Neural cell (in vitro differentiated cells): ENCODE measurements around the gene IFITM2. TPM values are rescaled to one million over a fixed set of nuclear protein-coding genes. Genes with fewer than 3 reads are reported as not detected.

Source experiments
- H2AFZ ChIP-seq: fragments of 200-600, 300-800 bp; sonication (generic), shearing (Covaris generic); 2 replicates; pipeline ENCODE4 v1.6.0; 2014; ENCODE audit warnings: low read depth, mild to moderate bottlenecking, antibody characterized with exemption, low read length, moderate library complexity
- H3F3A ChIP-seq: fragments of 200-600 bp; shearing (Covaris generic); 2 replicates; pipeline ENCODE4 v1.6.1; 2016; ENCODE audit warnings: mild to moderate bottlenecking, moderate library complexity, mixed read lengths, antibody characterized with exemption, low read length; ENCODE audit not compliant: insufficient read depth, poor library complexity, severe bottlenecking
- H3K27ac ChIP-seq: fragments of 200-600, 300-800 bp; sonication (generic), shearing (Covaris generic); 2 replicates; pipeline ENCODE4 v1.5.1; 2014; ENCODE audit warnings: mild to moderate bottlenecking, low read length, moderate library complexity
- H3K27me3 ChIP-seq: fragments of 300-800, 200-600 bp; sonication (generic), shearing (Covaris generic); 2 replicates; pipeline ENCODE4 v1.6.0; 2014; ENCODE audit warnings: mild to moderate bottlenecking, low read depth, low read length, moderate library complexity; ENCODE audit not compliant: insufficient read depth
- H3K36me3 ChIP-seq: fragments of 300-800, 200-600 bp; sonication (generic), shearing (Covaris generic); 2 replicates; pipeline ENCODE4 v1.5.1; 2014; ENCODE audit warnings: mild to moderate bottlenecking, antibody characterized with exemption, low read length, moderate library complexity; ENCODE audit not compliant: insufficient read depth
- H3K4me2 ChIP-seq: fragments of 300-800, 200-600 bp; sonication (generic), shearing (Covaris generic); 2 replicates; pipeline ENCODE4 v1.6.0; 2014; ENCODE audit warnings: mild to moderate bottlenecking, low read length
- H3K4me3 ChIP-seq: fragments of 300-800, 200-600 bp; sonication (generic), shearing (Covaris generic); 2 replicates; pipeline ENCODE4 v1.5.1; 2014; ENCODE audit warnings: mild to moderate bottlenecking, low read length, moderate library complexity
- H3K79me2 ChIP-seq: fragments of 200-600 bp; shearing (Covaris generic); replicated peaks from 2 replicates; pipeline ENCODE4 v1.6.0; 2014; ENCODE audit warnings: mild to moderate bottlenecking, low read length, moderate library complexity; ENCODE audit not compliant: insufficient read depth
- H3K9ac ChIP-seq: fragments of 300-800, 200-600 bp; sonication (generic), shearing (Covaris generic); 2 replicates; pipeline ENCODE4 v1.6.1; 2016; ENCODE audit warnings: mild to moderate bottlenecking, low read length, mixed read lengths
- H3K9me2 ChIP-seq: fragments of 200-600 bp; shearing (Covaris generic); 2 replicates; pipeline ENCODE4 v1.6.1; 2016; ENCODE audit warnings: mild to moderate bottlenecking, low read length, mixed read lengths; ENCODE audit not compliant: insufficient read depth
- H3K9me3 ChIP-seq: fragments of 200-600, 300-800 bp; sonication (generic), shearing (Covaris generic); 2 replicates; pipeline ENCODE4 v1.6.1; 2016; ENCODE audit warnings: mild to moderate bottlenecking, mixed run types, low read length, moderate library complexity, mixed read lengths
- H4K20me1 ChIP-seq: fragments of 200-600 bp; shearing (Covaris generic); 2 replicates; pipeline ENCODE4 v1.6.1; 2016; ENCODE audit warnings: mild to moderate bottlenecking, mixed run types; ENCODE audit not compliant: insufficient read depth
- EP300 ChIP-seq: fragments of 450-650 bp; conservative IDR thresholded peaks from 2 replicates; pipeline ENCODE4 v1.6.1; 2014; ENCODE audit warnings: antibody characterized with exemption, mild to moderate bottlenecking, moderate library complexity; ENCODE audit not compliant: poor library complexity, severe bottlenecking
- EZH2 ChIP-seq: fragments of 200-600, 300-800 bp; shearing (Covaris generic), sonication (generic); IDR thresholded peaks from 2 replicates; pipeline ENCODE4 v1.6.1; 2014; ENCODE audit warnings: antibody characterized with exemption, low read length, borderline replicate concordance, mild to moderate bottlenecking; ENCODE audit not compliant: insufficient read depth, poor library complexity, severe bottlenecking
- MXI1 ChIP-seq: fragments of 450-650 bp; conservative IDR thresholded peaks from 2 replicates; pipeline ENCODE4 v1.6.1; 2014; ENCODE audit warnings: antibody characterized with exemption, mild to moderate bottlenecking; ENCODE audit not compliant: poor library complexity, severe bottlenecking
- POLR2AphosphoS5 ChIP-seq: IDR thresholded peaks from 2 replicates; pipeline ENCODE4 v1.6.1; 2012
- RAD21 ChIP-seq: fragments of 450-650 bp; conservative IDR thresholded peaks from 2 replicates; pipeline ENCODE4 v1.6.1; 2014; ENCODE audit warnings: antibody characterized with exemption, mild to moderate bottlenecking, moderate library complexity
- SMC3 ChIP-seq: fragments of 450-650 bp; conservative IDR thresholded peaks from 2 replicates; pipeline ENCODE4 v1.6.1; 2014; ENCODE audit warnings: antibody characterized with exemption, mild to moderate bottlenecking, moderate library complexity; ENCODE audit not compliant: poor library complexity
- TAF1 ChIP-seq: IDR thresholded peaks from 2 replicates; pipeline ENCODE4 v1.6.1; 2012; ENCODE audit warnings: low read depth
- polyA plus RNA-seq: library from polyadenylated mRNA; depleted of rRNA; stranded (reverse); fragments of >200 nt; gene quantifications from 2 replicates; pipeline ENCODE4 v1.2.3, GENCODE V29; 2014
- TF ChIP-seq, protein P1 (sequence below): fragments of 450-650 bp; IDR thresholded peaks from 2 replicates; pipeline ENCODE4 v1.5.1; 2014; ENCODE audit warnings: antibody characterized with exemption, mild to moderate bottlenecking, moderate library complexity; ENCODE audit not compliant: poor library complexity, severe bottlenecking
- TF ChIP-seq, protein P2 (sequence below): IDR thresholded peaks from 2 replicates; pipeline ENCODE4 v1.6.1; 2012; ENCODE audit warnings: borderline replicate concordance

Gene IFITM2
- polyA plus RNA-seq, 1 donor from 2014 or later, result not detected

DNA sequence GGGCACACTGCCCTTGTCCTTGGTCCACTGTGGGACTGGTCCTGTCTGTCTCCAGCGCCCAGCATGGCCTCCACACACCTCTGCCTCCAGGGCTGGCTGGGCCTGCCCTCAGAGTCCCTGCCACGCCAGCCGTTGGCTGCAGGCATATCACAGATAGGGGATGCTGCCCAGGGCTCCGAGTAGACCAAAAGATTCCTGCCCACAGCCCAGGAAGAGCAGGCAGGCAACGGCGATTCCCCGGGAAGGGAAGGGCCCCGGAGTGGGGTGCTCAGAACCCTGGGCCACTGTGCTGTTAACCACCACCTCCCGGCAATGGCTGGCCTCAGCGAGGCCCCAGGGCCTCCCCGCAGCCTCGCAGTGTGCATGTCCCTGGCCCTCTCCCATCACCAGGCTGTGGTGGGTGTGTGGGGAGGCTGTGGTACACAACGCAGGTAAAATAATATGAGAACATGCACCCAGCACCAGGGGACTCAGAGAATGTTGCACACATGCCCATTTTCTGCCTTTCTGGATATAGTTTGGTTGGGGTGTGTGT lies 10.5 kb upstream of the IFITM2 start:
- Histone ChIP-seq H3K4me2 (no peak overlapping the region), H3K36me3 (no peaks in the 10 kb centered on the region), H3K9me2 (no peaks in the 10 kb centered on the region), H3K4me3 (no peak overlapping the region), H3K27me3 (no peaks in the 10 kb centered on the region), H3K9me3 (no peaks in the 10 kb centered on the region), H3F3A (no peaks in the 10 kb centered on the region), H3K79me2 (no peaks in the 10 kb centered on the region), H3K9ac (no peak overlapping the region), H4K20me1 (no peaks in the 10 kb centered on the region), H3K27ac (no peak overlapping the region), H2AFZ (no peak overlapping the region)
- TF ChIP-seq POLR2AphosphoS5, result no peak
- TF ChIP-seq MXI1, result no peak
- no peak for TF ChIP-seq EP300
- TF ChIP-seq RAD21, result no peak
- TF ChIP-seq, protein P1, sequence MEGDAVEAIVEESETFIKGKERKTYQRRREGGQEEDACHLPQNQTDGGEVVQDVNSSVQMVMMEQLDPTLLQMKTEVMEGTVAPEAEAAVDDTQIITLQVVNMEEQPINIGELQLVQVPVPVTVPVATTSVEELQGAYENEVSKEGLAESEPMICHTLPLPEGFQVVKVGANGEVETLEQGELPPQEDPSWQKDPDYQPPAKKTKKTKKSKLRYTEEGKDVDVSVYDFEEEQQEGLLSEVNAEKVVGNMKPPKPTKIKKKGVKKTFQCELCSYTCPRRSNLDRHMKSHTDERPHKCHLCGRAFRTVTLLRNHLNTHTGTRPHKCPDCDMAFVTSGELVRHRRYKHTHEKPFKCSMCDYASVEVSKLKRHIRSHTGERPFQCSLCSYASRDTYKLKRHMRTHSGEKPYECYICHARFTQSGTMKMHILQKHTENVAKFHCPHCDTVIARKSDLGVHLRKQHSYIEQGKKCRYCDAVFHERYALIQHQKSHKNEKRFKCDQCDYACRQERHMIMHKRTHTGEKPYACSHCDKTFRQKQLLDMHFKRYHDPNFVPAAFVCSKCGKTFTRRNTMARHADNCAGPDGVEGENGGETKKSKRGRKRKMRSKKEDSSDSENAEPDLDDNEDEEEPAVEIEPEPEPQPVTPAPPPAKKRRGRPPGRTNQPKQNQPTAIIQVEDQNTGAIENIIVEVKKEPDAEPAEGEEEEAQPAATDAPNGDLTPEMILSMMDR, result no peak
- TF ChIP-seq, protein P2, sequence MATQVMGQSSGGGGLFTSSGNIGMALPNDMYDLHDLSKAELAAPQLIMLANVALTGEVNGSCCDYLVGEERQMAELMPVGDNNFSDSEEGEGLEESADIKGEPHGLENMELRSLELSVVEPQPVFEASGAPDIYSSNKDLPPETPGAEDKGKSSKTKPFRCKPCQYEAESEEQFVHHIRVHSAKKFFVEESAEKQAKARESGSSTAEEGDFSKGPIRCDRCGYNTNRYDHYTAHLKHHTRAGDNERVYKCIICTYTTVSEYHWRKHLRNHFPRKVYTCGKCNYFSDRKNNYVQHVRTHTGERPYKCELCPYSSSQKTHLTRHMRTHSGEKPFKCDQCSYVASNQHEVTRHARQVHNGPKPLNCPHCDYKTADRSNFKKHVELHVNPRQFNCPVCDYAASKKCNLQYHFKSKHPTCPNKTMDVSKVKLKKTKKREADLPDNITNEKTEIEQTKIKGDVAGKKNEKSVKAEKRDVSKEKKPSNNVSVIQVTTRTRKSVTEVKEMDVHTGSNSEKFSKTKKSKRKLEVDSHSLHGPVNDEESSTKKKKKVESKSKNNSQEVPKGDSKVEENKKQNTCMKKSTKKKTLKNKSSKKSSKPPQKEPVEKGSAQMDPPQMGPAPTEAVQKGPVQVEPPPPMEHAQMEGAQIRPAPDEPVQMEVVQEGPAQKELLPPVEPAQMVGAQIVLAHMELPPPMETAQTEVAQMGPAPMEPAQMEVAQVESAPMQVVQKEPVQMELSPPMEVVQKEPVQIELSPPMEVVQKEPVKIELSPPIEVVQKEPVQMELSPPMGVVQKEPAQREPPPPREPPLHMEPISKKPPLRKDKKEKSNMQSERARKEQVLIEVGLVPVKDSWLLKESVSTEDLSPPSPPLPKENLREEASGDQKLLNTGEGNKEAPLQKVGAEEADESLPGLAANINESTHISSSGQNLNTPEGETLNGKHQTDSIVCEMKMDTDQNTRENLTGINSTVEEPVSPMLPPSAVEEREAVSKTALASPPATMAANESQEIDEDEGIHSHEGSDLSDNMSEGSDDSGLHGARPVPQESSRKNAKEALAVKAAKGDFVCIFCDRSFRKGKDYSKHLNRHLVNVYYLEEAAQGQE, result no peak
- TF ChIP-seq EZH2, result no peak
- no peak for TF ChIP-seq TAF1
- TF ChIP-seq SMC3, result no peak

DNA sequence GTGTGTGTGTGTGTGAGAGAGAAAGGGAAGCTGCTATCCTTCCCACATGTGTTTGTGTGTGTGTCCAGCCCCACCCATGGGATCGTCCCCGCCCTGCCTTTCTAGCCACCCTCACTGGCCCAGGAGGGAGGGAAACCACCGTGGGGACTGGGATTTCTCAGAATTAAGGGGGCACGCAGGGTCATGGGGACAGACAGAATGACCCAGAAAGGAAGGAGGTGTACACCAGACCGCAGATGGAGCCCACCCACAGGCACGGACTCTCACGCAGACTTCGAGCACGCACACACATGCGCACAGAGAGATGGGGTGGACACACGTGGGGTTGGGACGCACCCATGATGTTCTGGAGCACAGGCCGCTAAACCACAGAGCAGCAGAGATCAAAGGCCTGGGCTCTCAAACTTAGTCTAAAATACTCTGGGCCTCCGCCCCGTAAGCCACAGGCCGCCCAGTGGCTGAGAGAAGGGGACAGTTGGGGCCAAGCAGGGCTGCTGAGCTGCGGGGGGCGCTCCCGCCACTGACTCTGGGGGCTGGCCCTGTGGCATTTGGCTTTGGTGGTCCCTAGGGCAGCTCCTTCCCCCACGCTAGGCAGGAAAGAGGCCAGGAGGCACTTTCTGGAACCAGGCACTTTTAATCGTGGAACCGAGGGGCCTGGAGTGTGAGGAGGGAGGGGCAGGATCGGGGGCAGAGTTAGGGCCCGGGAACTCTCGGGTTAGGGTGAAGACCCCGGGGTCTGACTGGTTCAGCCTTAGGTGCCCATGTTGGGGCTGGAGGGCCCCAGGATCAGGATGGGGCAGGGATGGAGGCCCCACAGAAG lies 9.8 kb upstream of the IFITM2 start:
- no peaks in the 10 kb centered on the region for H4K20me1 ChIP-seq
- H3K4me2 ChIP-seq, result no peak overlapping the region
- H3K36me3 ChIP-seq, result no peaks in the 10 kb centered on the region
- H3K9me2 ChIP-seq, result no peaks in the 10 kb centered on the region
- H3K79me2 ChIP-seq, result no peaks in the 10 kb centered on the region
- no peaks in the 10 kb centered on the region for H3F3A ChIP-seq
- H3K9ac ChIP-seq, result no peak overlapping the region
- TF ChIP-seq EP300 (no peak), MXI1 (no peak), TAF1 (no peak), RAD21 (no peak), EZH2 (no peak), POLR2AphosphoS5 (no peak), SMC3 (no peak)
- TF ChIP-seq, protein P2, result no peak
- TF ChIP-seq, protein P1, result no peak
- H3K27me3 ChIP-seq, result no peaks in the 10 kb centered on the region
- H3K9me3 ChIP-seq, result no peaks in the 10 kb centered on the region
- no peak overlapping the region for H3K4me3 ChIP-seq
- no peak overlapping the region for H3K27ac ChIP-seq
- H2AFZ ChIP-seq, result no peak overlapping the region
